ENCODE measurements around the gene ZIM2.

ZIM2 gene

DNA sequence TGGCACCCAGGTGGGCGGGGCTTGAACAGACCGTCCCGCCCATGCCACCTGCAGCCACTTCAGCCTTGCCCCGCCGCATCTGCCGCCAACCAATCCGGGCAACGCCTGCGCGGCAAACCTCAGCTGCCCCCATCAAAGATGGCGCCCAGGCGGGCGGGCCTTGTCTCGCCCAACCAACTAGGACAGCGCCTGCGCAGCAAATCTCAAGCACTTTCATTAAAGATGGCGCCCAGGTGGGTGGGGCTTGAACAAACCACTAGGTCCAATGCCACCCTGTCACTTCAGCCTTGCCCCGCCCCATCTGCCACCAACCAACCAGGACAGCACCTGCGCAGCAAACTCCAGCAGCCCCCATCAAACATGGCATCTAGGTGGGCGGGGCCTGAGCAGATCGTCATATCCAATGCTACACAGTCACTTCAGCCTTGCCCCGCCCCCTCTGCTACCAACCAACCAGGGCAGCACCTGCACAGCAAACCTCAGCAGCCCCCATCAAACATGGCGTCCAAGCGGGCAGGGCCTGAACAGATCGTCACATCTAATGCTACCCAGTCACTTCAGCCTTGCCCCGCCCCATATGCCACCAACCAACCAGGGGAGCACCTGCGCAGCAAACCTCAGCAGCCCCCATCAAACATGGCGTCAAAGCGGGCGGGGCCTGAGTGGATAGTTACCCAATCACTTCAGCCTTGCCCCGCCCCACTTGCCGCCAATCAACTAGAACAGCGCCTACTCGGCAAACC is 1.4 kb downstream of the ZIM2 start:
- DNase-seq (ENCODE audit: low read depth) = no peak

DNA sequence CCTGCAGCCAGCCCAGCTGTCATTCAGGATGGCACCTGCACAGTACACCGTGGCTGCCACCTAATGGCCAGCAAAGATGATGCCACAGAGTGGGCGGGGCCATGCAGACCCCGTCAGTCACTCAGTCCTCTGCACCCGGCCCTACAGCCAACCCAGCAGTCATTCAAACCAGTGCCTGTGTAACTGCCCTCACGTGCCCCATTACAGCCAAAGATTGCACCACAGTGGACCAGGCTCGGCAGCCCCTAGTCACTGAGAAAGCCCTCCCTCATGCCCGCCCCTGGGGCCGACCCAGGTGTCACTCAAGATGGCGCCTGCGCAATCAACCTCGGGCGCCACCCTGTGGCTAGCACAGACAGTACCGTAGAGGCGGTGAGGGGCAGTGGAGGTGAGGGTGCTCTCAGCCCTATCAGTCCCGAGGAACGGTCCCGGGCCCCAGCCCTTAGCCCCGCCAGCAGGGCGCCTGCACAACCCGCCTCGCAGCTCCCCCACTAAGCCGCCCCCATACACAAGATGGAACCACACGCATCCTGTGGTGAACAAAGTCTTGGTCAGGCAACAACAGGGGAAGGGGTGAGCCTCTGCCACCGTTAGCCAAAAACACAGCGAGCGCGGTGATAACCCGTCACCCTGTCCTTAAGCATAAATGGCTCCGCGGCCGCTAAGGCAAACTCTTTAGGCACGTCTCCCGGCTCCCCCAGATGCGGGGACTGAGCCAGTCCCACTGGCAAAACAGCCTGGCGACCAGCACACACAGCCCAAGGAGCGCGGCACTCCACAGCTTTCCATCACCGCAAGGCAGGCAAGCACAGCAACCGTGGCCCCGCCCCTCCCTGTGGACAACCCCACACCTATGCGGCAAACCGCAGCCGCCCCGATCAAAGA is 2.3 kb downstream of the ZIM2 start:
- no peak for DNase-seq (ENCODE audit: low read depth)

DNA sequence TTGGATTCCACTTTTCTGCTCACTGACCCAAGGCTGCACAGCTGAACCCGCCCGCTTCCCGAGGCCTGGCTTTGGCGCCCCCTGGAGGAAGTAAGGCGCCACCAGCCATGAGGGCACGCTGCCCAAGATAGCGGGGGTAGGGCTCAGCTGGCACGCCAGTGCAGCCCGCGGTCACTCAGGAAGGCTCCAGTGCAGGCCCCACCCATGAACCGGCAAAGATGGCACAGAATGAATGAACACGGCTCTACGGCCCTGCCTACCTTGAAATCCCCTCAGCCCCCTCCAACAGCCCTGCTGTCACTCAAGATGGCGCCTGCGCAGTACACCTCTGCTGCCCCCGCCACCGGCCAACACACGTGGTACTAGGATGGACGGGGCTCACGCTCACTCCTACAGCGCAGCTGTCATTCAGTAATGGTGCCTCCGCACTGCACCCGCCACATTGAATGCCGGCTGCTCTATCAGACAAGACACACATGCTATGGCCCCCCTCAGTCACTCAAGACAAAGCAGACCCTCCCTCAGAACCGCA is 3.0 kb downstream of the ZIM2 start:
- DNase-seq (ENCODE audit: low read depth) = no peak

DNA sequence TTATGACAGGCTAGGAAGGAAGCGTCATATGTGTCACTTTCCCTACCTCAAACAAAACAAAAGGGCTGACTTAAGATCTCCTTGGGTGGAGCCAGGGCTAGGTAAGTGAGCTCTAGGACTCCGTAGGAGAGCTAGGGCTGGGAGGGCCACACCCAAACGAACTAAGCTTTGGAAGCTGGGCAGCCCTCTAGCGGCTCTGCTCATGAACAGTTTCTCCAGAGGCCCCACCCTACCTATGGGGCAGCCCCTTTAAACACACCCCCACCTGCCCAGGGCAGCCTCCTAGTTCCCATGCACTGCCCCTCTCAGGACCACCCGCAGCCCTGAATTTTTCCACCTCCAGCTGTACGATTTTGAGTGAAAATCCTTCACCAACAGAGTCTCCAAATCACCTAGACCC is 3.5 kb downstream of the ZIM2 start:
- DNase-seq (ENCODE audit: low read depth) = no peak

DNA sequence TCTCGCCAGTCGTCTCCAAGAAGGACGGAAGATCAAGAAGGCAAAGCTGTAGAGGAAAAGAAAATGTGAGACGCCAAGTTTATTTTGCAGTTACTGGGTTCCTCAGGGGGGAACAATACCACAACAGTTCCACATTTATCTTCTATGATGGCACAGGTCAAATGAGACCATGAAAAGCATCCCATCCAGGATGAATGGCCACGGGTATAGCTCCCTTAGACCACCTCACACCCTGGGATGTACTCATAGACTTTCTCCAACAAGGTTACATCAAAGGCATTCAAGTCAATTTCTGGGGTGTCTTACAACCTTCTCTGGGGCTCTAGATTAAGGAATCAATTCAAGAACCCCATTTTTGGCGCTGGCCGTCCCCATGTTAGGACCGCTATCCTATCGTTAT is 4.5 kb downstream of the ZIM2 start:
- no peak for DNase-seq (ENCODE audit: low read depth)

DNA sequence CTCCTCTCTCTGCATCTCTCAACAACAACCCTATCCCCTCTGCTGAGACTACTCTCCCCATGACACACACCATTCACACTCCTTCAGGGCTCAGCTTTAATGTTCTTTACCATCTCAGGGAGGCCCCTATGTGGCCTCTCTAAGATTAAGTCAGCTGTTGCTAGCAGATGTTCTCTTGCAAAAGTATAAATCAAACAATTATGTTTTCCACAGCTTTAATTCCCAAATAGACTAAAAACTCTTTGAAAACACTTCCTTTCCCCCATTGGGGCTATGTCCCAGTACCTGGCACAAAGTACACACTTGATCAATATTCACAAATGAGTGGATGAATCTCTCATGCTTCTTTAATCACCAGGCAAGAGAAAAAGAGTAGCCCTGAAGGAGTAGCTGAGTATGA is 5.1 kb downstream of the ZIM2 start:
- no peak for DNase-seq (ENCODE audit: low read depth)

DNA sequence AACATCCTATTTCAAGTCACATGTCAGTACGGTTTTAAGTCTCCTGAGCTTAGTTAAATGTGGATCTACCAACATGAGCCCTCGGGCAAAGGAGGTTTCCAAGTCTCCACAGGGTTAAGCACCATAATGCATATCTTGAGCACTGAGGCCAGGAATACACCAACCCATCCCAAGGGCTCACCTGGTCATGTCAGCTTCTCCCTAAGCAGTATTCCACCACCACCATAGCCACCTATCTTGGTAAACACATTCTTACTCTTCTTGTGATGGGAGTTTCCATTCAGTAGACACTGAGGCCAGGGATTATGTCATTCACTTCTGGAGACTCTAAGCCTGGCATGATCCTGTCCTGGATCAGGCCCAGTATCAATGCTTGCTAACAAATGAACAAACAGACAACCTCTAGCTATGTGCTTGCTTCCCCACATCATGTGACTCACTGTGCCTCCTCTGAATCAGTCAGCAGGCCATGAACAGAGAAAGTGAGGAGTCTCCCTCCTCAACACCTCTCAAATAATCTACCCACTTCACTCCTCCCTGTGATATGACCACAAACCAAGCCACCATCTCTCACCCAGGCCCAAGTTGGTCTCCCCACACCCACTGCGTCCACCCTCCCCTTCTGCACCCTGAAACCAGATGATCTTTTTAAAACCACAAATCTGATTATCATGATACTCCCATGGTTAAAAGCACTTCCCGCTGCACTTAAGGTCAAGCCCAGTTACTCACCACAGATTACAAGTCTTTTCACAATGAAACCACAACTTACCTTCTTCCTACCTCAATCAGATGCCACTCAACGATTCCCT is 5.8 kb downstream of the ZIM2 start:
- no peak for DNase-seq (ENCODE audit: low read depth)

DNA sequence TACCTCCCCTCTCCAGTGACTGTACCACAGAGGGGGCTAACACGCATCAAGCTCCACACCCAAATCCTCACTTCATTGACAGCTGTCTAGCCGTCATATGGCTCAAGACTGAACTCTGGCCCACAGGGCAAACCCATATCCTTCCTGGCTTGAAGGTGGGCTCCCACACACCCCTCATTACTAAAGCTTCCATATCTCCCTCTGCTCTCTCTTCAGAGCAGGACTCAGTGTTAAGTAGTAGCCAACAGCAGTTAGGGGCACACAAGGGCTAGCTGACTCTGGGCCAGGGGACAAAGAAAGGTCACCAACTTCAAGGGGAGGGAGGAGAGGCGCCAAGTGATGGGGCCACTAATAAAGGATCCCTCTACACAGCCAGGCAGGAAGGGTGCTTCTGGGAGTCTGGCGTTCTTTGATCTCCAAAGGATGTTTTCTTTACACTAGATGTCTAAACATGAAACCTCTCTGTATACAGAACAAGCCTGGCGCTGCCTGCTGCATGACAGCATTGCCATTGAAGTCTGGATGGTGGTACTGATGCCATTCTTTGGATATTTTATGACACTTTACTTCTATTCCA is 8.1 kb downstream of the ZIM2 start:
- DNase-seq (ENCODE audit: low read depth) = no peak

DNA sequence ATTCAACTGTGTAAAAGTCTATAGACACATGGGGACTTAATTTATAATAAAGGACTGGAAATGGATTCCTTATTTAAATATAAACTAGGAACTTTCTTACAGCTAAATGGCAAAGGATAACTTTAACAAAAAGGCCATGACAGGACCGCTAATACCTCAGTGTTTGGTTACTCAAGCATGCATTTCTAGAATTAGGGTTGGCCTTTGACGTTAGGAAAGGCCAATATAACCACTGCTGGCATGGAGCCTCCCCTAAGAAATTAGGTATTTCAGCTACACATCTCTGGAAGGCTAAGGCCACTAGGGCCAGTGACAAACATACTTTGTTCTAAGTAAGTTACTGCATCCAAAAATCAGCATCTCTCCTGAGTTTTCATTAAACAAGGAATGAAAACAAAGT is 9.3 kb downstream of the ZIM2 start:
- DNase-seq (ENCODE audit: low read depth) = no peak

DNA sequence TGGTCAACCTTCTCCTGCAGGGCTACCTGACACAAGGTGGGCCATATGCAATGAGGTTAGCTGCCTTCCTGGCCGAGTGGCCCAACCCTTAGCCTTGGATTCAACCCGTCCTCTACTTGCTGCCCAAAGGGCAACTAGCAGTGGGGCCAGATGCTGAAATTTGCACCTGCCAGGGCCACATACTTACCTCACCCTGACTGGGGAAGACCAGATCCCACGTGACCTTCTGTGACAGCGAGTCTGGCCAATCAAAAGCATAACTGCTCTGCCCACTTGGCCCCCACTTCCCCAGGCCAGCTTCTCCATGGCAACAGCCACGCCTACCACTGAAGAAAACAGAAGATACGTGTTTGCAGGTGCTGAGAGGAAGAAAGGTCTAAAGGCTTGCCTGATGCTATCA is 10.9 kb downstream of the ZIM2 start:
- no peak for DNase-seq (ENCODE audit: low read depth)

DNA sequence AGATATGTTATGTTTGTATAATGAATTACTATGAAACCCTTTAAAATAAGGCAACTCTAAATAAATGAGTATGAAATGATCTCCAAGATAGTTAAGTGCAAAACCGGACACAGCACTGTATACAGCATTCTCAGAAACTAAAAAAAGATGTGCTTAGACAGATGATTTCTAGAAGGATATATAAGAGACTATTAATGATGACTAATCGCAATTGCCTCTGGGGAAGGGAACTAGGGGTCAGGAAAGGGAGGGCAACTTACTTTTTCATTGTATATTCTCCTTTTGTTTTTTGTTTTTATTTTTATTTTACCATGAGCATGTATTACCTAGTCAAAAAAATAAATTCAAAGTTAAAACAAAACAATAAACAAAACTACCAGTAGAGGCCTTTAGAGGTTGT is 12.8 kb downstream of the ZIM2 start:
- DNase-seq (ENCODE audit: low read depth) = no peak

DNA sequence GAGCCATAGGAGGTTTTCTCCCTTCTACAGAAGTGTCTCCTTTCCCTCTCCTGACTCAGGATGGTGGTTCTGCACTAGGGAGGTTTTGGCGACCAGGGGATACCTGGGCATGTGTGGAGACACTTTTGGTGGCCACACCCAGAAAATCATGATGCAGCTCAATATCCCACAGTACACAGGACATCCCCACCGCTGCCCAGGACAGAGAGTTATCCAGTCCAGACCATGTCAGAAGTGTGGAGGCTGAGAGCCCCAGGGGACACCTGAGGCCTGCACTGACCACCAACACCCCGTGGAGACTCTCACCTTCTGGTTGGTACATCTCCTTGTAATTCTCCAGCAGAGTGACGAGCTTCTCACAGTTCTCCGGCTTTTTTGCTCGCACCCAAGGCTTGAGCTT is 16.6 kb downstream of the ZIM2 start:
- no peak for DNase-seq (ENCODE audit: low read depth)

DNA sequence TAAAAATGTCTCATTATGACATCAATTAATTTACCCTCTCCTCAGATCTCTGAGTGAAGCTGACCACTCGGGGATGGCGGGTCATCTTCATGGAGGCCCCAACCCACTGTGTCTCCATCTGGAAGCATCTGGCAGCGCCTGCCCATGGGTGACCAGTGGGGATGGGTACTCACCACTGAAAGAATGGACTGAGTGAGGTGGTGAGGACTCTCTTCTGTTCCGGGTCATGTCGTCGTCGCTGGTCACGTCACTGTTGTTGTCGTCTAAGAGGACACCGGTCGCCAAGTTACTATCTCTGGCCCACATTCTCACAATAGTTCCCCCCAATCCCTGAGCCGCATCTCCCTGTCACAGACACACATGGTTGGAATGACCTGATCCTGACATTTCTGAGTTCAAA is 17.1 kb downstream of the ZIM2 start:
- no peak for DNase-seq (ENCODE audit: low read depth)

DNA sequence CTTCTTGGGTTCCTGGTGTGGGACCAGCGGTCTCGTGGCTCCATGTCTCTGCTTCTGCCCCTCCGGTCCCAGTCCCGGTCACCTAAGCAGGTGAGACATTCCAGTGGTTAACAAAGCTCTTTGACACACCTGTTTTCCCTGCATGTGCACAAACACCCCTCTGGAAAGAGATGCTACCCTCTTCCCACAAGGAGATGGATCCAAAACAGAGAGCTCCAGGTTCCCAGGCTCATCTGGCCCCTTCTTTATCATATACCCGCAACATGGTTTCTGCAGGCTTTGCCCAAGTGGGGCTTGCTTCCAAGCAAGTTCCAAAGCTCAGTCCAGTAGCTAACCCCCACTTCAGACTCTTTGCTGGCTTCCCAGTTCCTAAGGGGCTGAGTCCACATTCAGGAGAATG is 17.8 kb downstream of the ZIM2 start:
- DNase-seq (ENCODE audit: low read depth) = no peak

DNA sequence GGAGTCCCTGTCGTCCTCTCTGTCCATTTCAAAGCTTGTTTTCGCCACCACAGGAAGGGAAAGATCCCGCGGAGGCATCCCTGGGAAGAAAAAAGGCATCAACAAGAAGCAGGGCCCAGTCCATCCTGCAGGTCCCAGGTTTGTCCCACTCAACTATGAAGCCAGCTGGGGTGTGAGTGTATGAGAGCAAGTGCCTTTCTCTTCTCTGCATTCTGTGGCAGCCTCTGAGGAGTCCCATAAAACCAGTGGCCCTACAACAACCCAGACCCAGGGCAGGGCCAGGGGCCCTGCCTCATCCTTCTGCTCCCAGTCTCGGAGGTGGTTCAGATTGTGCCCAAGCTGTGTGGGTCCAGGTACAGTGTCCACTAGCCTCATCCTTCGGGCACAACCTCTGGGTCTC is 18.9 kb downstream of the ZIM2 start:
- DNase-seq (ENCODE audit: low read depth) = no peak

DNA sequence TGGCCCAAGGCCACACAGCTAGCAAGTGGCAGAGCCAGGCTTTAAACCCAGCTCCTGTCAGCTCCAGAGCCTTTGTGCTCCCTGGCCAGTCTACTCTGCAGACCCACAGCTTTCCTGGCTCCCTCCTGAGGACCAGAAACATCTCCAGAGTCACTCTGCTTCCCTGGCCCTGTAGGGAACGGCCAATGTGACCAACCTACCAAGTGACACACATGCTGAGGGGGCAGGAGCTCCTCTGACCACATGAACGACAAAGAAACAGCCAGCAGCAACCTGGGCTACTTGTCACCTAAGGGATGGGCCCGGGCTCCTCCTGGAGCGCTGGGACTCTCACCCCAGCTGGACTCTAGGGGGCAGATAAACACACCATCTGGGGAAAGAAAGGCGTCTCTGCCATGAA is 19.3 kb downstream of the ZIM2 start:
- DNase-seq (ENCODE audit: low read depth) = no peak

DNA sequence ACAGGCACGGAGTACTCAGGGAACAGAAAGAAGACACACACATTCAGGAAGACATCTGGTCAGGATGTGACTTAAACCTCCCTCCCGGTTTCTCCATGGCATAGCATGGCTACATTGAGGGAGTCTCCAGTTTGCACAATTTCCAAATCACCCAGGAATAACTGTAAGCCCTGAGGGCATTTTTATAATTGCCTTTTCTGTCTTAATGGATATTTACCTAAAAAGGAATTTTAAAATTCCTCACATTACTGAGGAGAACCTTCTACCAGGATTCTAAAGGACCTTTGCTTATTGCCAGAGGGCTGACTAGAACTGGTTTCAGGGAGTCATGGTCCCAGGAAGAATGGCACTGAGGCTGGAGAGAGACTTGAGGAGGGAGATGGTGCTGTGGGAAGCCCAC is 21.4 kb downstream of the ZIM2 start:
- DNase-seq (ENCODE audit: low read depth) = no peak

DNA sequence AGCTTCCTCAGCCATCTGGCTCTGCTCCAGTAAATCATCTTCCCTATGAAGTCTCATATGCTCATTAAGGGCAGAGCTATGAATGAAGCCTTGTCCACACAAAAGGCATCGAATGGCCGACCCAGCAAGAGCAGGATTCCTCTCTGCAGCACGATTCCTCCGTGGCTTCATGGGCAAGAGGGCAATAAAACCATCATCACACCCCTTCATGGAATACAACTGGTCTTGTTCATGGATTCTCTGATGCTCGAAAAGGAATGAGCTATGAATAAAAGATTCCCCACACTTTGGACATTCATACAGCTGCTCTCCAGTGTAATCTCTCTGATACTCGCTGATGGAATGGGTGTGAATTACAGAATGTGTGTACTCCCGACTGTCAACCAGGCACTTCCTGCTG is 25.9 kb downstream of the ZIM2 start:
- DNase-seq (ENCODE audit: low read depth) = no peak

DNA sequence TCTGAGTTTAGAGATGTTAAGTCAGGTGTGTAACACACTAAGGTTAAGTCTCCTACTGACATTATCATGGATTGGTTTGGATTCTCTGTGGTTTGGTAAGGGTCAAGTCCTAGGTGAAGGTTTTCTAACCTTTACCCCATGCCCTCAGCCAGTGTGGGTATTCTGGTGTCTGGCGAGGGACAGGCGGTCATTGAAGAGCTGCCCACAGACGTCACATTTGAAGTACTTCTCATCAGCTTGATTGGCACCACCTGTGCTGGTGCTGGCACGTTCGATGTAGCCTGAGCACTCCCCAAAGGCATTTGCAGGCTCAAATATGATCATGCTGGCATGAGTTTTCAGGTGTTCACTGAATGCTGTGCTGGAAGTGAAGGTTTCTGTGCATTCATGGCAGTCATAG is 27.0 kb downstream of the ZIM2 start:
- DNase-seq (ENCODE audit: low read depth) = no peak

DNA sequence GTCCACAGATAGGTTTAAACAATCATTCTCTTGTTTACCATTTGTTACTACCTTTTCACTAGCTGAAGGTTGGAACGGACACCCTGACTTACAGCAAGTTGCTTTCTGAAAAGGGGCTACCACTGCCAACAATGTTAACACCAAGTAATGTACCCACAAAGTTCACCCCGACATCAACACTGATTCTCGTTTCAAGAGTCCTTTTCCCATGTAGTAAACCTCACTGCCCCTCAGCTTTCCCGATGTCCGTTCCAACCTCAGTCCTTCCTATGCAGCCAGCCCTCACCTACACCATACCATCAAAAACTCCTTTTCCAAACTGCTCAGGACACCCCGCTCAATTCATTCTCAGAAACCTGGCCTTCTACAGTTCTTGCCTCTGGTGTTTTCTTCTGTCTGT is 29.0 kb downstream of the ZIM2 start:
- DNase-seq (ENCODE audit: low read depth) = no peak

DNA sequence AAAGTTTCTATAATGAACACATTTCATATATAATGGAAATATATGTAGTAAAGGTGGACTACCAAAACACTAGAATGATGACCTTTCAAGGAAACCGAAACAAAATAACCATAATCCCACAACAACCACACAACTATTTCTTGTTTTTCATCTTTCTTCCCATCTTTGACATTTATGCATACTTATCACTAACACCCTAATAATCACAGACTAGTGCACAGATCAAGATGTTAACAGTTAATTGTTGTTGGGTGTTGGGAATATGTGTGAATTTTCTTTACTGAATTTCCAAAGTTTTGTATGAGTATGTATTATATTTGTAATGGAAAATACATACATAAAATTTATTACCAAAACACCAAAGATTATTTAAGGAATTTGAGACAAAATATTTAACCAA is 30.3 kb downstream of the ZIM2 start:
- no peak for DNase-seq (ENCODE audit: low read depth)

DNA sequence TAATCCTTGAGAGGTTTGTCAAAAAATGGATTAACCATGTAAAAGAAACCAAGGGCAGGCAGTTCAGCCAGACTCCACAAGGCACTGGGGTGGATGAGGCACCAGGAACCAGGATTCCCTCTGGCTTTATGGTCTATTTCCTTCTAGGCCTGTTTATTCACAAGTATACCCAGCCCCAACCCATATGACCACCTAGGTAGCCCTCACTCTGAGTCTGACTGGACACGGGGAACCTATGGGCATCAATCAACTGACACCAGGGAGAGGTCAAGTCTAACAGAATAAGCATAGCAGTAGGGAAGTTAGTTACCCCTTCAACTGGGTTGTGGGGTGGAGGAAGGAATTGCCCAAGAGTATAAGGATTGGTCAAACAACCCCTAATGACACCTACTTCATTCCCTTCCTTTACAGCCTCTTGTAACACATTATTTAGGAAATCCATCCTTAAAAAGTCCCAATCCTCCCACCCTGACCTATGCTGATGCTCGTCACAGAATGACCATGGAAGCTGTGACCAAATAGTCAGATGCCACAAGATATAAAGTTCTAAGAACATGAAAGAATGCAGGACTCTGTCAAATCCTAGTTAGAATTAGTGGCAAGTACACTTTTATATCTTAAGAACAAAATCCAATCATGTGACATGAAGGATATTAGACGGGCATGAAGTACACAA is 31.7 kb downstream of the ZIM2 start:
- DNase-seq (ENCODE audit: low read depth) = no peak

Measured in HS-27A (cell line).